Measurements from ENCODE around the gene ALK. TPM values are rescaled to one million over a fixed set of nuclear protein-coding genes. Genes with fewer than 3 reads are reported as not detected.

ALK gene
- total RNA-seq, 4 donors from 2014 or later, result 0.32 to 0.42 TPM; not detected in 2

DNA sequence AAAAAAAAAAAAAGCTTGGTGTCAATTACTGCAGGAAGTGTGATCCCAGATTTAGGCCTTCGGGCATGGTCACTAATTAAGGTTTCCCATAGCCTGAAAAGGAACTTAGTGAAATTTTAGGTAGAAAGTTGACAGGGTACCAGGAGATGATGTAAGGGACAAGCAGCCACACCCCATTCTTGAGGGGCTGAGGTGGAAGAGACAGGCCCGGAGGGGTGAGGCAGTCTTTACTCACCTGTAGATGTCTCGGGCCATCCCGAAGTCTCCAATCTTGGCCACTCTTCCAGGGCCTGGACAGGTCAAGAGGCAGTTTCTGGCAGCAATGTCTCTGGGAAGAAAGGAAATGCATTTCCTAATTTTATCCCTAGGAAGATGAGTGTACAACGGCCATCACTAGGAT lies 711.8 kb downstream of the ALK start:
- DNase-seq (ENCODE audit: low spot score in 2 of 2), result no peak
- 86% methylated on average over 5 of the region's 5 CpGs for WGBS
- Histone ChIP-seq H3K36me3 (no peaks in the 10 kb centered on the region), H3K4me1 (peaks cover 5% of the 10 kb centered on the region), H3K27me3 (no peaks in the 10 kb centered on the region), H3K9me3 (no peaks in the 10 kb centered on the region), H3K27ac (no peak overlapping the region), H3K4me3 (no peak overlapping the region)
- TF ChIP-seq, protein P1, sequence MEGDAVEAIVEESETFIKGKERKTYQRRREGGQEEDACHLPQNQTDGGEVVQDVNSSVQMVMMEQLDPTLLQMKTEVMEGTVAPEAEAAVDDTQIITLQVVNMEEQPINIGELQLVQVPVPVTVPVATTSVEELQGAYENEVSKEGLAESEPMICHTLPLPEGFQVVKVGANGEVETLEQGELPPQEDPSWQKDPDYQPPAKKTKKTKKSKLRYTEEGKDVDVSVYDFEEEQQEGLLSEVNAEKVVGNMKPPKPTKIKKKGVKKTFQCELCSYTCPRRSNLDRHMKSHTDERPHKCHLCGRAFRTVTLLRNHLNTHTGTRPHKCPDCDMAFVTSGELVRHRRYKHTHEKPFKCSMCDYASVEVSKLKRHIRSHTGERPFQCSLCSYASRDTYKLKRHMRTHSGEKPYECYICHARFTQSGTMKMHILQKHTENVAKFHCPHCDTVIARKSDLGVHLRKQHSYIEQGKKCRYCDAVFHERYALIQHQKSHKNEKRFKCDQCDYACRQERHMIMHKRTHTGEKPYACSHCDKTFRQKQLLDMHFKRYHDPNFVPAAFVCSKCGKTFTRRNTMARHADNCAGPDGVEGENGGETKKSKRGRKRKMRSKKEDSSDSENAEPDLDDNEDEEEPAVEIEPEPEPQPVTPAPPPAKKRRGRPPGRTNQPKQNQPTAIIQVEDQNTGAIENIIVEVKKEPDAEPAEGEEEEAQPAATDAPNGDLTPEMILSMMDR (IDR thresholded peaks at IDR 0.05), result no peak
- TF ChIP-seq POLR2AphosphoS5 (IDR thresholded peaks at IDR 0.05) (no peak), EP300 (IDR thresholded peaks at IDR 0.05) (no peak), POLR2A (IDR thresholded peaks at IDR 0.05) (no peak)

DNA sequence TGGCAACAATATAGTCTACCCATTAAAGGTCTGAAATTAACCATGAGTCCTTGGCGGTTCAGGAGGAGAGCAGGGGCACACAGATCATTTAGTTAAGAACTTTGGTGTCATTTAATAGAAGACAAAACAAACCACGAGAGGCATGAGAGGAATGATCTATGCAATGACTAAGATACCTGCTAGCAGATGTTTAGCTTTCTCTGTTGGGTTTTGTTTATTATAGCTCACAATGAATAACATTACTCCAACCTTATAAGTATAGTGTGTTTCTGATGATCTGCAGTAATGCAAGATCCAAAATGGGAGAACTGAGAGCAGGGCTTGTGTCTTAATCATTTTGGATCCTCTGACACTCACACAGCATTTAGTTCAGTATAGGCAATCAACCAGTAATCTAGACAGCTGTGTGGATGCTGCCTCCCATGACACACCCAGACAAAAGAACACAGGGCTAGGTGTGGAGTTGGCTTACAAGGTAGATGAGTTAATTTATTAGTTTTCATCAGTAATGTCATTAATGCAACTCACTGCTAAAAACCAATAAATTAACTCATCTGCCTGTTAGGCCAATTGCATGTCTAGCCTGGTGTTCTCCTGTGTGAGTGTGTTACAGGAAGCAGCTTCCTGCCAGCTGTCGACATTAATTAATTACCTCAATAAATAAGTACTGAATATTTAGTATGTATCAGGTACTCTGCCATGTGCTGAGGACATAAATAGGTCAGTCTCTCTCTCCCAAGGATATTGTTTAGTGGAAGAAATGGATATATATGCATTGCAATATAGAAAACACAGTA lies 713.8 kb downstream of the ALK start:
- Histone ChIP-seq H3K27ac (no peak overlapping the region), H3K4me3 (no peak overlapping the region), H3K9me3 (no peaks in the 10 kb centered on the region), H3K27me3 (no peaks in the 10 kb centered on the region), H3K36me3 (no peaks in the 10 kb centered on the region), H3K4me1 (peaks cover 5% of the 10 kb centered on the region)
- no peak for DNase-seq (ENCODE audit: low spot score in 2 of 2)
- TF ChIP-seq, protein P1 (IDR thresholded peaks at IDR 0.05), result no peak
- no peak for TF ChIP-seq POLR2AphosphoS5 (IDR thresholded peaks at IDR 0.05)
- TF ChIP-seq POLR2A (IDR thresholded peaks at IDR 0.05), result no peak
- no peak for TF ChIP-seq EP300 (IDR thresholded peaks at IDR 0.05)
- 66% methylated on average over 3 of the region's 3 CpGs for WGBS

DNA sequence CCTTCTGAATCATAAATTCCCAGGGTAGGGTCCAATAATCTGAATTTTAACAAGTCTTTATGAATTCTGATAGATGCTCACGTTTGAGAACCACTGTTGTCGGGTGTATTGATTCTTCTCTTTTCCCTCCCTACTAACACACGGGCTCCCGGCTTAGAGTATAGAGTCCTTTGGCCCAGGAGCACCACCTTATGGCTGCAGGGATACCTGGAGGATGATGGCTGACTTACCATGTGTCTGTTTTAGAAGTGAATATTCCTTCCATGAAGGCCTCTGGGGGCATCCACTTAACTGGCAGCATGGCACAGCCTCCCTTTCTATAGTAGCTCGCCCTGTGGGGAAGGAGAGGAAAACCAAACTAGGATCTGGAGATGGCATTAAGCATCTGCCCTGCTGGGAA lies 714.4 kb downstream of the ALK start:
- 78% methylated on average over 5 of the region's 5 CpGs for WGBS
- H3K27me3 ChIP-seq, result no peaks in the 10 kb centered on the region
- TF ChIP-seq EP300 (IDR thresholded peaks at IDR 0.05) (no peak), POLR2A (IDR thresholded peaks at IDR 0.05) (no peak), POLR2AphosphoS5 (IDR thresholded peaks at IDR 0.05) (no peak)
- TF ChIP-seq, protein P1 (IDR thresholded peaks at IDR 0.05), result no peak
- H3K4me1 ChIP-seq, result peaks cover 5% of the 10 kb centered on the region
- no peaks in the 10 kb centered on the region for H3K36me3 ChIP-seq
- no peak for DNase-seq (ENCODE audit: low spot score in 2 of 2)
- no peak overlapping the region for H3K27ac ChIP-seq
- H3K9me3 ChIP-seq, result no peaks in the 10 kb centered on the region
- H3K4me3 ChIP-seq, result no peak overlapping the region

DNA sequence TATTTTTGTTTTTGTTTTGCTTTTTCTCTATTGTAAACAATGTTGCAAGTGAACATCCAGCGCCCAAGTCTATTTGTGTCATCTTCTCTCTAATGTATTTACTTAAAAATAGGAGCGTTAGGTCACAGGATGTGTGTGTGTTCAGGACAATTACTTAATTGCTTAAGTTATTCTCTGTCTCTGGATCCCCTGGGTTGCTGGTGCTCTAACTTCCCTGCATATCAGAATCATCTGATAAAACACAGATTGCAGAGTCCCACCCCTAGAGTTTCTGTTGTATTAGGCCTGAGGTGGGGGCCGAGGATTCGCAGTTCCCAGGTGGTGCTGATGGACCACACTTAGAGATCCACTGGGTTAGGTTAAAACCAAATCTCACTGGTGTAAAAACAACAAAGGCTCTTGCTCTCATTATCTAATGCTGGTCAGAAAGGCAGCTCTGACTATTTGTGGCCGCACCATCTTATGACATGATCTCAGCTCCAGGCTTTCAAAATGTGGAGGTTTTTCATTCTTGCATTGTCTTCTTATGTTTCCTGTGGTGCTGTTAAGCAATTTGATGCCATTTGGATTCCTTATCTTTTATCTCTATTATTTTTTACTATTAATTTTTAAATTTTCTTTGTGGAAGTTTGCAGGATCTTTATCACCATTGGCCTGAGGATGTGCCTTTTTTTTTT lies 718.4 kb downstream of the ALK start:
- TF ChIP-seq EP300 (IDR thresholded peaks at IDR 0.05) (no peak), POLR2AphosphoS5 (IDR thresholded peaks at IDR 0.05) (no peak), POLR2A (IDR thresholded peaks at IDR 0.05) (no peak)
- TF ChIP-seq, protein P1 (IDR thresholded peaks at IDR 0.05), result no peak
- Histone ChIP-seq H3K27me3 (no peaks in the 10 kb centered on the region), H3K36me3 (peaks cover 3% of the 10 kb centered on the region), H3K4me3 (no peak overlapping the region), H3K27ac (no peak overlapping the region), H3K4me1 (peaks cover 5% of the 10 kb centered on the region), H3K9me3 (no peaks in the 10 kb centered on the region)
- WGBS, result 89% methylated on average over 5 of the region's 5 CpGs
- no peak for DNase-seq (ENCODE audit: low spot score in 2 of 2)

DNA sequence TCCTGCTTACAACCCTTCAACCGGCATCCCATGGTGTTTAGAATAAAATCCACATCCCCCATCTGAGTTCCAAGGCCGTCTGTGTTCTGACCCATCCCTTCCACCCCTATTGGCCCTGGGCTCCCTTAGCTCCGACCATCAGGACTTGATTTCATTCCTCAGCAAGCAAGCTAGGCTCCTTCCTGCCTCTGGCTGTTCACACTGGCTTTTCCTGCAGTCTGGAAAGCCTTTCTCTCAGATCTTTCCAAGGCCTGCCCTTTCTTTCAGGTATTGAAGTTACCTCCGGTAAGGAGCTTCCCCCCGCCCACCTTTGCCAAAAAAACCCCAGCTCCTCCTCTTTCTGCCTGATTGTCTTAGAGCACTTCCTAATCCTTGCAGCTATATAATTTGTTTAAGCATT lies 719.4 kb downstream of the ALK start:
- Histone ChIP-seq H3K36me3 (peaks cover 3% of the 10 kb centered on the region), H3K4me1 (peaks cover 4% of the 10 kb centered on the region), H3K27me3 (no peaks in the 10 kb centered on the region), H3K9me3 (no peaks in the 10 kb centered on the region), H3K27ac (no peak overlapping the region), H3K4me3 (no peak overlapping the region)
- 60% methylated on average over 5 of the region's 5 CpGs for WGBS
- TF ChIP-seq POLR2A (IDR thresholded peaks at IDR 0.05) (no peak), POLR2AphosphoS5 (IDR thresholded peaks at IDR 0.05) (no peak), EP300 (IDR thresholded peaks at IDR 0.05) (no peak)
- TF ChIP-seq, protein P1 (IDR thresholded peaks at IDR 0.05), result no peak
- no peak for DNase-seq (ENCODE audit: low spot score in 2 of 2)
